Right renal pelvis (tissue), 4 donors: ENCODE data around the gene ITGB3. TPM values are rescaled to one million over a fixed set of nuclear protein-coding genes. Genes with fewer than 3 reads are reported as not detected.
A peak's percentile ranks its signal among the peaks of the same experiment; 100 is the strongest.
"Not testable (repeated sequence)": the region's sequence is repeated elsewhere in the genome, so short reads cannot be mapped to it uniquely, and the experiment has no call there.

ENCODE experiments used
- DNase-seq, 4 donors: peaks; one replicate each; pipeline ENCODE4 v3.0.0-alpha.2; 2013; ENCODE audit warnings: low read depth in 4 of 4, low spot score in 3 of 4, missing footprints in 1 of 4
- polyA plus RNA-seq, 4 donors: library from polyadenylated mRNA; unstranded; fragments of 120-200 nt; gene quantifications; one replicate each; pipeline ENCODE4 v1.2.1, GENCODE V29; 2013; ENCODE audit not compliant: insufficient read length in 4 of 4

ITGB3 gene
- polyA plus RNA-seq, 4 donors: 19.1 to 20.0 (median 19.3) TPM

DNA sequence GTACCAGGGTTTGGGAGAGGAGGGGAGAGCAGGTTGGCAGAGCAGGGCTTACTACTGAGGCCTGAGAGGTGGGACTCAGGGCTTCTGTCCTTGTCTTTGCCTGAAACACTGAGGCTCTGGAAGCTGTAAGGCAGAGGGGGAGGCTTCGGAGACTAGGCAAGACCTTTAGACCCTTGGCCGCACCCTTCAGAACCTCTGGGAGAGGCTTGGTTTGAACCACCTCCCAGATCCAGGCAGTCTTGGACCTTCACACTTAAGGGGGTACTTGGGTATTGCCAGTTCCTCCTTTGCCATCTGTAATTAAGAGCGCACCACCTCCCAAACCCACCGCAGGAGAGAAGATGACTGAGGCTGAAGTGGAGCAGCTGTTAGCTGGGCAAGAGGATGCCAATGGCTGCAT, 31.6 kb upstream of the ITGB3 start:
- no peak for DNase-seq

DNA sequence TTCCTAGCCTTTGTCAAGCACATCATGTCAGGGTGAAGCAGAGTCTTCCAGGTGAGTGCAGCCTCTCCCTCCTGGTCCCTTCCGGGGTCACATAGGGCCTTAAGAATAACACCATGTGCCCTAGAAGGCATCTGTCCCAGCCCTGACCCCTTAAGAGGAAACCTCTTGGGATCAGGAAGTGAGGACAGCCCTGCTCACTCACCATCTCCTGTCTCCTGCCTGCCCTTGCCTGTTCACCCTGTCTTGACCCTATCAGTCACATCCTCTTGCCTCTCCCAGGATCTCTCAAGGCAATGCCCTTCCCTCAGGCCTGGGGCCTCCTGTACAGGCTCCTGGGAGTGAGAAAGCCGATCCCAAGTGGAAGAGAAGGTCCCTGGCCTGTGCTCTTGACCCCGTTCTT, 30.6 kb upstream of the ITGB3 start:
- no peak for DNase-seq

DNA sequence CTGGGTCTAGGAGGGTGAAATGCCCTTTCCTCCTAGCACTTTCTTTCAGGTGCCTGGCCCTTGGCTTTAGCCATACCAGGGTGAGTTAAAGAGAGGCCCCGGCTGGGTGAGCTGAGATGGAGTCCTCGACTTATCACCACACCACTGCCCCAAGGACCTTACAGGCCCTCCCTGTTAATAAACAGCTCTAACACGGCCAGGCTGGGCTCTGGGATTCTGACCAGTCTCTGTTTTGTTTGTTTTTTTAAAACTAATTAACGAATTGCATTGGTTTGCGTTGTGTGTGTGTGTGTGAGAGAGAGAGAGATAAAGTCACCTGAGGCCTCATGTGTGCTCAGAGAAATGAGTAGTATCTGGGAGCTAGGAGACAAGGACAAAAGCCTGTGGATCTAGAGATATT, 30.2 kb upstream of the ITGB3 start:
- DNase-seq: no peak

DNA sequence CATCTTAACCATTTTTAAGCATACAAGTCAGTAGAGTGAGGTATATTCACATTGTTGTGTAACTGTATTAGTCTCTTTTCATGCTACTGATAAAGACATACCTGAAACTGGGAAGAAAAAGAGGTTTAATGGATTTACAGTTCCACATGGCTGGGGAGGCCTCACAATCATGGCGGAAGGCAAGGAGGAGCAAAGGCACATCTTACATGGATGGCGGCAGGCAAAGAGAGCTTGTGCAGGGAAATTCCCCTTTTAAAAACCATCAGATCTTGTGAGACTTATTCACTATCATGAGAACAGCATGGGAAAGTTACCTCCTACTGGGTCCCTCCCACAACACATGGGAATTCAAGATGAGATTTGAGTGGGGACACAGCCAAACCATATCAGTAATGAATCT, 29.6 kb upstream of the ITGB3 start:
- not testable (repeated sequence) for DNase-seq

DNA sequence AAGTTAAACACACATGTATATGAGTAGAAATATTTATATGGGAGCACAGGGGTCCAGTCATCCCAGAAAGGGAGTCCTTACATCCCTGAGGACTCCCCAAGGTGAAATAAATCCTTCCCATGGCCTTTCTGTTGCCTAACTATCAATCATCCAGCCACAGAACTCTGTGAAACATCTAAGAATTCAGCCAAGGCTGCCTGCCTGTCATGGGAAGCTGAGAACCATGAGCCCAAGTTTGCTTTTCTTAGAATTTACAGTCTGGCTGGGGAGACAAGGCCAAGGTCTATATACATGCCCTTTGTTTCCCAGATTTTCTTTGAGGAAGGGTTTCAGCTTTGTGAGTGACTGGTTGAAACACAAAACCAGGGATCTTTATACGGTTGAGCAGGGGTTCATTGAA, 28.7 kb upstream of the ITGB3 start:
- DNase-seq: no peak

DNA sequence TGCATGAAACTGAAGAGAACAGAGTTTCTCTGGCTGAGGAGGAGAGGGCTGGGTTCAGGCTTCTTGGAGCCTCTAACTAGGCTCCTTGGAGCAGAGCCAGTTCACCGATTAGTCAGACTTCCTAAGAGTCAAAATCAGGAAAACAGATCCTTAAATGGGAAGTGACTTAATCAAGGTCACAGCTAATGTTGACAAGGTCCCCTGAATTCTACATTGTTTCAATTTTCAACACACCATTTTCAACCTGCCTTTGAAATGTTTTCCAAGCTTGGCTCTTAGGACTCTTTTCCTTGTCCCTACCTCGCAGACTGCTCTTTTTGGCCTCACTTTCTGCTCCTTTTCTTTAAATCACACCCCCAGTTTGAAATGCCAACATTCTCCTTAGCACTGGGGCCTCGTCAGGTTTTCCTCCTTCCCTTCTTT, 28.2 kb upstream of the ITGB3 start:
- DNase-seq: no peak

DNA sequence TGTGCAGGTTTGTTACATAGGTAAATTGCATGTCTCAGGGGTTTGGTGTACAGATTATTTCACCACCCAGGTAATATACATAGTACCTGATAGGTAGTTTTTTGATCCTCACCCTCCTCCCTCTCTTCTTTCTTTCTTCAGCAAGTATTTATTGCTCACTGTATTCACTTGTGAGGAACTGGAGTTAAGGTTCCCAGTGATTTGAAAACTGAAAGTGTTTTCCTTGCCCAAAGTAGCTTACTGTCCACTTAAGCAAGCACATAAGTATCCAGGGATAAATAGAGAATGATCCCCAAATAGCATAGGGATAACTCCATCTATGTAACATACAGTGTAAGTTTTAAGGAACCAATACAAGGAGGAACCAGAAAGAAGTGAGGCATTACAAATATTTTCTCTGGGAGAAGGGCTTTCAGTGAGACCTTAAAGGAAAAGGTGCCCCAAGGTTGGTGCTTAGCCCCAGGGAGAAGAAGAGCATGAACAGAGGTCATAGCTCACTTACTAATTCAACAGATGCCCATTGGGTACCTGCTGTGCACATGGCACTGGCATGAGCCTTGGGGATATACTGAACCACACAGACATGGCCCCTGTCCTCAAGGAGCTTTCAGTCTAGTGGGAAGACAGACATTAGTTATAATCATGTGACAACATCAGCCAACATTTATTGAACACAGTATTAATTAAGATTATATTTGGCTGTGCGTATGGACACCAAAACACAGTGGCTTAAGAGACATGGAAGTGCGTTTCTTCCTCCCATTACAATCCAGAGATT, 27.5 kb upstream of the ITGB3 start:
- no peak for DNase-seq

DNA sequence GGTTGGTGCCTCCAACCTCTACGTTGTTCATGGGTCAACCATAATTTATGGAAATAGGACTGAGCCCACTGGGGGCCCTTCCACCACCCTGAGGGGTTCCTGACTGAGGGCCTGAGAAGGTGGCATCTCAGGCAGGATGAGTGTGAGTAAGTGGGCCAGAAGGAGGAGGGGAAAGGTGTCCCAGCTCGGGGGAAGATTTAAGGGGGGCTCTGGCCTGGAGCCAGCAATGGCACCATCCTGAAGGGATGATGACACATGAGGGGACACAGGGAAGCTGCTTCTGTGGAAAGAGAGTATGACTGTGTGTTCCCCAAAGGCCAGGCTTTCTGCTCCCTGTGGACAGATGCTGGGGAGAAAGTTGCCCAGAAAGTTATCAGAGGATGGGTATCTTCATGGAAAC, 25.8 kb upstream of the ITGB3 start:
- DNase-seq: no peak

DNA sequence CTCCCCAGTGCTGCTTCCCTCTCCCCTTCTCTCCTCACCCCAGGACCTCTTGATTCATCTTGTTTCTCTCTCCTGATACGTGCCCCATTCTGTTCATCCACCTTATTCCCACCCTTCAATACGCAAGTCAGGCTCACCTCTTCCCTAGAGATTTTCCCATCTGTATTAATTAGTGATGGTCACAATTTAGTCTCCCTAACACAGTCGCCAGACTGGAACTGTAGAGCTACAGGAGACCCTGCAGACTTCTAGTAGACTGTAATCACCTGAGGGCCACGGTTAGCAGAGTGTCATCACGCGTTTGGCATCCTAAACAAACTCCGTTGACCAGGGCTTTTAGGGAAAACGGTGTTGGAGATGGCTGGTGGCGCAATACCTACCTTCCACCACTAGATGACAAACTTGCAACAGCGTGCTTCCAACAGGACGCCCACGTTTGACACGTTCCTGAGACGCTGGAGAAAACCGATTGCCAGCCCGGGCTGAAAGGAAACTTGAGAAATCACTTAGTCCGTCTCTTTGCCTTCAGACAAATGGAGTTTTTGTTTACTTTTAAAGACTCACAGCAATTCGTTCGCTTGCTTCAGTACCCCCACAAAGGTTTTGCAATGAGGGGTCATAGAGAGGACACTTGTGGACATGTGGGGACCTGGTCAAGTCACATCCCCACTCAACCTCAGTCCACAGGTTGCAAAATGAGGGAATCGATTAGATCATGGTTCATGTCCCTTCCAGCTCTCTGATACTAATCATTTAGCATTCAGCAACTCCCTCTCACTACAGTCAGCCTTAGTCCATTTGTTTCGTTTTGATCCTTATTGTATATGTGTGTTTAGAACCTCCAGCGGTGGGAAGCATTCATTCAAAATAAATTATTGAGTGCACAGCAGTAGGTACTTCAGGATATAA, 23.8 kb upstream of the ITGB3 start:
- DNase-seq: peak in 3 of 4 donors; percentile 73 to 79 (median 77)

DNA sequence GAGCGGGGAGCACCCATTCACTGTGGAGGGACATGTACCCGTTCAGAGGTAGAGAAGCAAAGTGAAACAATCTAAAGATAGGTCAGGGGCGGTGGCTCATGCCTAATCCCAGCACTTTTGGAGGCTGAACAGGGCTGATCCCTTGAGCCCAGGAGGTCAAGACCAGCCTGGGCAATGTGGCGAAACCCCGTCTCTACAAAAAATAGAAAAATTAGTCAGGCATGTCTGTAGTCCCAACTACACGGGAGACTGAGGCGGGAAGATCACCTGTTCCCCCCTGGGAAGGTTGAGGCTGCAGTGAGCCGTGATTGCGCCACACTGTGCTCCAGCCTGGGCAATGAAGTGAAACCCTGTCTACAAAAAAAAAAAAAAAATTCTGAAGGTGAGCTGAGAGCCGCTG, 22.8 kb upstream of the ITGB3 start:
- DNase-seq: no peak

DNA sequence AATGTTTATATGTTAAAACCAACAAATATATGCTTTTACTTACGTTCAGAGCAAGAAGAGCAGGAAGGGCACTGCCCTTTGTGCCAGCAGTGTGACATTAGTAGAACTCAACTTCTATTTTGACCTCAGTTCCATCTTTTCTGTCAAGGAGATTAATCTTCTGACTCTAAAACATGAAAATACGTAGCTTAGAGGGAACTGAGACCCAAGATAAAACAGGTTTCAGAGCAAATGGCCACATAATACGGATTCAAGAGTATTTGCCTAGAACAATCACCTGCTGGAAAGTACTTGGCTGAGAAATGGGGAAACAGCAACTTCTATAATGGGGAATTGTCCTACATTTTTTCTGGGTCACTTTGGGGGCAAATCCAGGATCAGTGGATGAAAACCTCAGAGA, 22.3 kb upstream of the ITGB3 start:
- DNase-seq: no peak

DNA sequence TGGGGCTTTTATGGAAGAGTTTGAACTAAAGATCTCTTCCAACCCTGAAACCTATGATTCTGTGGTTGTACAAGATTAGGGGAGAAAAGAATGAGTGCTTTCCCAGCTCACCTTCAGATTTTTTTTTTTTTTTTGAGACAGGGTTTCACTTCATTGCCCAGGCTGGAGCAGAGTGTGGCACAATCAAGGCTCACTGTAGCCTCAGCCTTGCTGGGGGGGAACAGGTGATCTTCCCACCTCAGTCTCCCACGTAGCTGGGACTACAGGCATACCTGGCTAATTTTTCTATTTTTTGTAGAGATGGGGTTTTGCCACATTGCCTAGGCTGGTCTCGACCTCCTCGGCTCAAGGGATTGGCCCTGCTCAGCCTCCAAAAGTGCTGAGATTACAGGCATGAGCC, 21.8 kb upstream of the ITGB3 start:
- DNase-seq: no peak

DNA sequence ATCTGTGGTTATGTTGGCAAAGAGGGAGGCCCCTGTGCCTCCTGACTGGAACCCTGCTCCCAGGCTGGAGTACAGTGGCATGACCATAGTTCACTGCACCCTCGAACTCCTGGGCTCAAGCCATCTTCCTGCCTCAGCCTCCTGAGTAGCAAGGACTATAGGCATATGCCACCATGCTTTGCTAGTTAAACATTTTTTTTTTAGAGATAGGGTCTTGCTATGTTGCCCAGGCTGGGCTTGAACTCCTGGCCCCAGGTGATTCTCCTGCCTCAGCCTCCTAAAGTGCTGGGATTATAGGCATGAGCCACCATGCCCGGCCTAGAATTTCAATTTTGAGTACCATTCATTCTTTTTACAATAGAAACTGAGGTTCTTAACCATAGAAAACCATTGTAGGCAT, 21.2 kb upstream of the ITGB3 start:
- no peak for DNase-seq

DNA sequence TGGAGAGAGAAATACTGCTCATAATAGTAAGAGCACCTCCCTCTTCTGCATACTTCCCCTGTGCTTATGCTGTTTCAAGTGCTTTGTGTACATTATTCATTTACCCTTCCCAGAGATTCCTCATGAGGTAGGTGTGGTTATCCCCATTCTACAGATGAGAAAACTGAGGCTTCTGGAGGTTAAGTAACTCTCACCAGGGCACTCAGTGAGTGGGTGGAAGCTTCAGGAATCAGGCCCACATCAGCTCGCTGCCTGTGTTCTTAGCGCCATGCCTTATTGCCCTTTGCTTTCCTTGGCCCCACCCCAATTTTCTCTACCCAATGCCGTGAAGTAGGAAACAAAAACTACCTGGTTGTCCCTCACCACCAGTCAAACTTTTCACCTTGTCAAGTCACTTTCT, 18.1 kb upstream of the ITGB3 start:
- no peak for DNase-seq

DNA sequence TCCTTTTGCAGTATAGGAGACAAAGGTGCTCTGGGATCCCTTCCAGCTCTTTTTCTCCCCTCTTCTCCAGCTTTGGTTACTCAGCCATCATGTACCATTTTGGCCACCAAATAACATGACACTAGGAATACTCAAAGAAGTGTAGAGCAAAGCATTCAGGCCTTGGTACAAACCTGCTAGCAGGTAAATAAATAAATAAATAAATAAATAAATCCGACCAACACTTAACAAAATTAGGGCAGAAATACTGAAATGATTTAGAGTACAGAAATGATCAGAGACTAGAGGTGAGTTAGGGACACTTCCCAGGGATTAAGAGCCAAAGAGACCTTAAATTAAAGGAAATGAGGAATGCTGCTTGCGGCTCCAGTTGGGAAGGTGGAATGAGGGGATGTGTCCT, 17.7 kb upstream of the ITGB3 start:
- DNase-seq: no peak

DNA sequence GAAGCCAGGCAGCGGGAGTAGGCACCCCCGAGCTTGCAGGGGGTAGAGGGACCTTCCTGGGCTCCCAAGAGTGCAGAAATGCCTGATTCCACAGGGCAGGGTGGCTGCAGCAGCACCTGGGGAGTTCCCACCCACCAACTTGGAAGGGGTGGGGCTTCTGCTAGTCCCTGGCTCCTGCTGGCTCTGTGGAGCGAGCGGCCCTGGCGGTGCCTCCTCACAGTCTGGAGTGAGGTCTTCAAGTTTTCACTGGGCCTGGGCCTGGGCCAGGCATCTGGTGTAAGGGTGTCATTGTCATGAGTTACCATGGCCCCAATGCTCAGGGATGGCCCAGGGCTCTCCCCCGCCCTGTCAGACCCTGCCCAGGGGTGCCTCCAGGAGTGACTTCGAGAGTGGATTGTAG, 15.8 kb upstream of the ITGB3 start:
- no peak for DNase-seq

DNA sequence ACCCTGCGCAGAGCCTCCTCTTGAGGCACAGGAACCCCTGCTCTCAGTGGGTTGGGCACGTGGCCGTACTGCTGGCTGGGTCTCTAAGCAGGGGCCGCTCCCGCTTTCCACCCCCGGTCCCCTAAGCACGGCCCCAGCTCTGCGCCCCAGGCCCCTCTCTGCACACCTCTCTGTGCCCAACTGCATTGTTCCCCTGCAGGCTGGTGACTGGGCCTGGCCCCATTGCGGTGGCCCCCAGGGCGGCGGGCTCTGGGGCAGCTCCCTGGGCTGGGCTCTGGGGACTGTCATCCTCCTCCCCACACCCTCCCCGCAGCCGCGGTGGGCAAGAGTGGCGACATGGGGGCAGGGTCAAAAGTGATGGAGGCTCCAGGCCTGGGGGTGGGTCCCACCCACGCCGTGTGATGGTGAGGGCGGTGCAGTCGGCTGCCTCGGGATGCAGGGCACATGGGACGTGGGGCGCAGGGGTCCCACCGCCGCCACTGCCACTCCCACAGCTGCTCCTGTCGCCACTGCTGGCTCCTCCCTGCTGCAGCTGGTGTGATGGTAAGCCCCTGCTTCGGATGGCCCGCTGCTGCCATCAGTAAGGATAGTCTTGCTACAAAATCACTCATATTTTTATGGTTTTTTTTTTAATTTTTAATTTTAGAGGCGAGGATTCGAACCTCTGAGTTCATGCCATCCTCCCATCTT, 15.2 kb upstream of the ITGB3 start:
- no peak for DNase-seq

DNA sequence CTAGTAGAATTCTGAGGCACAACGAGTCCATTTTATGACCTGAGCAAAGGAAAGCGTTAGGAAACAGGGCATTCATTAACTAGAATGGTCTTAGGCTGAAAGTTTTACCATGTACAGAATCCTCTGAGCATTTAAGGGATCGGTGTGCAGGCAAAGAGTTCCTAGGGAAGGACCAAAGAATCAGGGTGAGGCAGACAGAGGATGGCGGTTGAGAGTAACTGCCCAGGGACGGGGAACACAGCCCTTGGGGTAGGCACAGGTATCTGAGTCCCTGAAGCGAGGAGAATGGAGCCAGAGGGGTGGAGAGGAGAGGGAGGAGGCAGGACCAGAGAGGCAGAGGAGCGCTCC, 14.0 kb upstream of the ITGB3 start:
- no peak for DNase-seq

DNA sequence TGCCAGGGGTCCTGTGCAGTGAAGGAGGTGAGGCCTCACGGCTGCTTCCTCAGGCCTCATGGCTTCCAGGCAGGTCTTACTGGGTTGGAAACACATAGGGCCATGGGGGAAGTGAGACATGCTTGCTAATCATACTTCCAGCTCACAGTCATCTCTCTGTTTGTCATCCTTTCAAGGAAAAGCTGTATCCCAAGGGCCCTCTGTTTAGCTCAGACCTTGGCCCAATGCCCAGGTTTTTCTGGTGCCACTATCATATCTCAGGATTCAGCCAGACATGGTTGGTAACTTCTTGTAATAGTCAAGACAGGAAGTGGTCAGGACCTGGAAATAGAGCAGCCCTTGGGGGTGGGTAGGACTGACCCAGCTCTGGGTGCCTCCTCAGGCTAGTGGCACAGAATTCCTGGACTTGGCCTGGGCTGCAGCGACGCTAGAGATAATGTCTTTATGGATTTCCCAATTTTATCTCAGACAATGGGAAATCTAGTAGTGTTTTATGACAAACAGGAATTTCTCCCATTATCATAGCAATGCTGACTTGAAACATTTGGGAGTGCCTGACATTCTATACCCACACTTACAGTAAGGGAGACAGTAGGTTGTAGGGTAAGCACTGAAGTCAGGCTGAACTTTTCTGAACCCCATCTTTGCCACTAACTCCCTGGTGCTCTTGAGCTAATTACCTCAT, 13.5 kb upstream of the ITGB3 start:
- DNase-seq: no peak

DNA sequence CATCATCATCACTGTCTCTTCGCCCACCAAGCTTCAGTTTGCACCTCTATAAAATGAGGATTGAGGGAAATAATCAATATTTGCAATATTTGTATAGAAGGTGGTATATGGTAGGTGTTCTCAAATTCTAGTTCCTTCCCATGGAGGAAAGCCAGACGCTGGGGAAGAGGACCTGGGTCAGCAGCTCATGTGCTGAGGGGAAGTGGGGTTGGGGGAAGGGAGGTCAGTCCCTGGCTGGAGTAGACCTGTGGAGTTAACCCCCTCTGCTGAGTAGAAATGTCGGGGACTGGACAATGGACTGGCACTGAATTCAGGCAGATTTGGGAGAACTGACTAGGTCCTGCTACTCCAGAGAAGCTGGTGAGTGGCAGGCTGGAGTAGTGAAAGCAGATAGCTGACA, 12.8 kb upstream of the ITGB3 start:
- no peak for DNase-seq

DNA sequence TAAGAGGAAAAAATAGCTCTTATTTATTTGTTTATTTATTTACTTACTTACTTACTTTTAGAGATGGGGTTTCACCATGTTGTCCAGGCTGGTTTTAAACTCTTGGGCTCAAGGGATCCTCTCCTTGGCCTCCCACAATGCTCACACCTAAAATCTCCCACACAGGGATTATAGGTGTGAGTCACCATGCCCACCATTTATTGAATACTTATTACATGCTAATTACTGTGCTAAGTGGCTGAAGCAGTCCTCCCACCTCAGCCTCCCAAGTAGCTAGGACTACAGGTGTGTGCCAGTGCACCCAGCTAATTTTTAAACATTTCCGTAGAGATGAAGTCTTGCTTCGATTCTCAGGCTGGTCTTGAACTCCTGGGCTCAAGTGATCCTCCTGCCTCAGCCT, 11.0 kb upstream of the ITGB3 start:
- no peak for DNase-seq
